OCI-LY7 (cell line): ENCODE data around the gene ELN. TPM values are rescaled to one million over a fixed set of nuclear protein-coding genes. Genes with fewer than 3 reads are reported as not detected.

Experiments
- BruUV-seq: library from RNA; stranded (reverse); fragments of 400-500 nt; replicated peaks from 2 replicates; lab custom pipeline; 2021; lab: Mats Ljungman, UMichigan
- CTCF ChIA-PET: fragments of 300-600 bp; sonication (Branson Sonifier 250); formaldehyde crosslinking; loops from one replicate; lab custom pipeline; 2022; ENCODE audit warnings: antibody characterized with exemption; ENCODE audit not compliant: unreplicated experiment; lab: Charles Lee
- POLR2A ChIA-PET: fragments of 300-600 bp; sonication (Branson Sonifier 250); formaldehyde crosslinking; loops from one replicate; lab custom pipeline; 2022; ENCODE audit warnings: antibody characterized with exemption; lab: Charles Lee
- DNase-seq: peaks from one replicate; pipeline ENCODE4 v3.0.0-alpha.2; 2015; ENCODE audit warnings: low spot score
- H2AFZ ChIP-seq: fragments of 200-600 bp; sonication (generic), shearing (Covaris generic); 2 replicates; pipeline ENCODE4 v1.6.1; 2014; ENCODE audit warnings: mild to moderate bottlenecking, antibody characterized with exemption, low read length, moderate library complexity
- H3K27ac ChIP-seq: fragments of 200-600 bp; sonication (generic); 2 replicates; pipeline ENCODE4 v1.5.1; 2014; ENCODE audit warnings: mixed run types, low read depth, mild to moderate bottlenecking, moderate library complexity, low read length, inconsistent platforms; ENCODE audit not compliant: poor library complexity, severe bottlenecking
- H3K36me3 ChIP-seq: fragments of 200-600 bp; sonication (generic); 2 replicates; pipeline ENCODE4 v1.6.1; 2014; ENCODE audit warnings: mild to moderate bottlenecking, antibody characterized with exemption, low read length, moderate library complexity, mixed read lengths; ENCODE audit not compliant: insufficient read depth
- H3K4me1 ChIP-seq: fragments of 200-600 bp; sonication (generic); 2 replicates; pipeline ENCODE4 v1.5.1; 2014; ENCODE audit warnings: mild to moderate bottlenecking, low read length; ENCODE audit not compliant: insufficient read depth, poor library complexity, severe bottlenecking
- H3K4me2 ChIP-seq: fragments of 200-600 bp; sonication (generic); 2 replicates; pipeline ENCODE4 v1.6.1; 2014; ENCODE audit warnings: mild to moderate bottlenecking, low read length
- H3K4me3 ChIP-seq: fragments of 200-600 bp; sonication (generic); 2 replicates; pipeline ENCODE4 v1.5.1; 2014; ENCODE audit warnings: mild to moderate bottlenecking, low read depth, low read length; ENCODE audit not compliant: poor library complexity, severe bottlenecking
- H3K79me2 ChIP-seq: fragments of 200-600 bp; sonication (generic); 2 replicates; pipeline ENCODE4 v1.6.1; 2016; ENCODE audit warnings: low read depth, mild to moderate bottlenecking, low read length, moderate library complexity, mixed read lengths; ENCODE audit not compliant: insufficient read depth
- H3K9me2 ChIP-seq: fragments of 200-600 bp; sonication (generic); 2 replicates; pipeline ENCODE4 v1.6.1; 2016; ENCODE audit warnings: mild to moderate bottlenecking, low read length, mixed read lengths; ENCODE audit not compliant: insufficient read depth
- H3K9me3 ChIP-seq: fragments of 200-600 bp; sonication (generic); 2 replicates; pipeline ENCODE4 v1.6.1; 2014; ENCODE audit warnings: mild to moderate bottlenecking, mixed run types, low read length, mixed read lengths
- H4K20me1 ChIP-seq: fragments of 200-600 bp; sonication (generic); 2 replicates; pipeline ENCODE4 v1.6.1; 2014; ENCODE audit warnings: mild to moderate bottlenecking, antibody characterized with exemption, low read length, moderate library complexity, mixed read lengths; ENCODE audit not compliant: insufficient read depth
- CTCF ChIP-seq: fragments of 200-600 bp; sonication (generic); conservative IDR thresholded peaks from 2 replicates; pipeline ENCODE4 v1.5.1; 2014; ENCODE audit warnings: mild to moderate bottlenecking, antibody characterized with exemption, low read length, moderate library complexity, mixed read lengths
- EZH2phosphoT487 ChIP-seq: fragments of 200-600 bp; sonication (generic); IDR thresholded peaks from 2 replicates; pipeline ENCODE4 v1.6.1; 2018; ENCODE audit warnings: low read depth, borderline replicate concordance, mild to moderate bottlenecking, mixed run types, antibody characterized with exemption, low read length, moderate library complexity, mixed read lengths
- intact Hi-C: fragments of 100-400 bp; cut with micrococcal nuclease; formaldehyde crosslinking; loops from one replicate; pipeline ENCODE4 v1.10.0; 2022; ENCODE audit not compliant: unreplicated experiment
- total RNA-seq, 2 experiments: library from RNA; depleted of rRNA in 1 of 2; stranded (reverse); fragments of >200 nt in 1 of 2; shearing (Covaris generic) in 1 of 2; gene quantifications; 2 replicates each; pipeline ENCODE4 v1.2.3, GENCODE V29; 2014 to 2022

ELN gene
- total RNA-seq, 2 experiments from 2014 or later = not detected

GRCh38 chr7:74040791-74041520 lies 13.0 kb downstream of the ELN start:
- Histone ChIP-seq H3K36me3 (no peaks in the 10 kb centered on the region), H2AFZ (no peak overlapping the region), H3K9me2 (no peaks in the 10 kb centered on the region), H3K79me2 (no peaks in the 10 kb centered on the region), H4K20me1 (no peaks in the 10 kb centered on the region), H3K4me3 (no peak overlapping the region), H3K4me1 (no peaks in the 10 kb centered on the region), H3K9me3 (no peaks in the 10 kb centered on the region), H3K27ac (no peak overlapping the region), H3K4me2 (no peak overlapping the region)
- ChIA-PET CTCF (no interaction called here), POLR2A (no interaction called here)
- no peak for DNase-seq
- no TSS peak for BruUV-seq
- TF ChIP-seq EZH2phosphoT487 (no peak), CTCF (no peak)
- intact Hi-C loops = no loop called here

GRCh38 chr7:74042746-74043522 lies 15.0 kb downstream of the ELN start:
- DNase-seq = no peak
- Histone ChIP-seq H3K4me1 (no peaks in the 10 kb centered on the region), H3K9me3 (no peaks in the 10 kb centered on the region), H3K4me2 (no peak overlapping the region), H3K27ac (no peak overlapping the region), H3K9me2 (no peaks in the 10 kb centered on the region), H4K20me1 (no peaks in the 10 kb centered on the region), H2AFZ (no peak overlapping the region), H3K79me2 (no peaks in the 10 kb centered on the region), H3K4me3 (no peak overlapping the region), H3K36me3 (no peaks in the 10 kb centered on the region)
- no TSS peak for BruUV-seq
- TF ChIP-seq CTCF = no peak
- TF ChIP-seq EZH2phosphoT487 = no peak
- intact Hi-C loops = no loop called here
- ChIA-PET POLR2A (no interaction called here), CTCF (no interaction called here)

GRCh38 chr7:74043523-74043951 lies 15.6 kb downstream of the ELN start:
- Histone ChIP-seq H3K4me1 (no peaks in the 10 kb centered on the region), H2AFZ (no peak overlapping the region), H3K4me3 (no peak overlapping the region), H3K79me2 (no peaks in the 10 kb centered on the region), H3K9me2 (no peaks in the 10 kb centered on the region), H4K20me1 (no peaks in the 10 kb centered on the region), H3K9me3 (no peaks in the 10 kb centered on the region), H3K27ac (no peak overlapping the region), H3K36me3 (no peaks in the 10 kb centered on the region), H3K4me2 (no peak overlapping the region)
- BruUV-seq = no TSS peak
- ChIA-PET CTCF (no interaction called here), POLR2A (no interaction called here)
- intact Hi-C loops = no loop called here
- TF ChIP-seq EZH2phosphoT487 (no peak), CTCF (no peak)
- DNase-seq = no peak
